IMR-90 (cell line): ENCODE results near the gene STPG1. TPM values are rescaled to one million over a fixed set of nuclear protein-coding genes. Genes with fewer than 3 reads are reported as not detected.
A peak's percentile ranks its signal among the peaks of the same experiment; 100 is the strongest.

Experiments used
- ATAC-seq: fragments of 200-7000 bp; cut with Tn5 transposase; 2 replicates; pipeline ENCODE4 v1.9.1; 2020; ENCODE audit warnings: low read depth, mild to moderate bottlenecking, moderate library complexity
- BruUV-seq: library from RNA; stranded (reverse); fragments of 400-500 nt; replicated peaks from 2 replicates; lab custom pipeline; 2021; lab: Mats Ljungman, UMichigan
- CTCF ChIA-PET: fragments of 300-600 bp; formaldehyde crosslinking; extraction: SDS; loops from one replicate; lab custom pipeline; 2021; ENCODE audit warnings: antibody characterized with exemption; lab: Yijun Ruan, JAX
- POLR2A ChIA-PET: fragments of 300-600 bp; sonication (Branson Sonifier 250); formaldehyde crosslinking; loops from one replicate; lab custom pipeline; 2022; ENCODE audit warnings: antibody characterized with exemption; ENCODE audit not compliant: unreplicated experiment; lab: Charles Lee
- DNase-seq: peaks from one replicate; pipeline ENCODE4 v3.0.0; 2013
- H2AFZ ChIP-seq: replicated peaks from 2 replicates; pipeline ENCODE3; 2013; ENCODE audit warnings: low read length, mild to moderate bottlenecking; ENCODE audit not compliant: poor library complexity
- H2AK5ac ChIP-seq: 2 replicates; pipeline ENCODE4 v1.6.1; 2013; ENCODE audit warnings: low read depth, low read length, inconsistent platforms
- H2AK9ac ChIP-seq: replicated peaks from 2 replicates; pipeline ENCODE3; 2013; ENCODE audit warnings: mild to moderate bottlenecking, low read depth, low read length, moderate library complexity; ENCODE audit not compliant: poor library complexity
- H2BK120ac ChIP-seq: 2 replicates; pipeline ENCODE4 v1.6.1; 2013; ENCODE audit warnings: low read depth, low read length, inconsistent platforms
- H2BK15ac ChIP-seq: 3 replicates; pipeline ENCODE4 v1.6.1; 2013; ENCODE audit warnings: low read depth, low read length, inconsistent platforms
- H2BK20ac ChIP-seq: 2 replicates; pipeline ENCODE4 v1.6.1; 2013; ENCODE audit warnings: low read depth, mild to moderate bottlenecking, inconsistent platforms, low read length, moderate library complexity
- H2BK5ac ChIP-seq: 2 replicates; pipeline ENCODE4 v1.6.1; 2013; ENCODE audit warnings: mild to moderate bottlenecking, low read depth, low read length, inconsistent platforms; ENCODE audit not compliant: poor library complexity, severe bottlenecking
- H3K14ac ChIP-seq: replicated peaks from 2 replicates; pipeline ENCODE4 v1.6.1; 2013; ENCODE audit warnings: low read depth, low read length, inconsistent platforms
- H3K18ac ChIP-seq: 2 replicates; pipeline ENCODE4 v1.6.1; 2013; ENCODE audit warnings: low read depth, low read length, control low read depth
- H3K23ac ChIP-seq: 2 replicates; pipeline ENCODE4 v1.6.1; 2013; ENCODE audit warnings: low read depth, low read length, inconsistent platforms
- H3K27ac ChIP-seq: 2 replicates; pipeline ENCODE4 v1.5.1; 2013; ENCODE audit warnings: mild to moderate bottlenecking, control low read depth, low read length; ENCODE audit not compliant: insufficient read depth
- H3K27me3 ChIP-seq: 2 replicates; pipeline ENCODE4 v1.6.1; 2013; ENCODE audit warnings: low read length; ENCODE audit not compliant: control insufficient read depth, insufficient read depth
- H3K36me3 ChIP-seq: 2 replicates; pipeline ENCODE4 v1.6.1; 2013; ENCODE audit warnings: low read length, mixed read lengths; ENCODE audit not compliant: control insufficient read depth, insufficient read depth
- H3K4ac ChIP-seq: 2 replicates; pipeline ENCODE4 v1.6.1; 2013; ENCODE audit warnings: low read depth, low read length, inconsistent platforms
- H3K4me1 ChIP-seq: 2 replicates; pipeline ENCODE4 v1.6.1; 2013; ENCODE audit warnings: low read length, mixed read lengths; ENCODE audit not compliant: control insufficient read depth, insufficient read depth
- H3K4me2 ChIP-seq: 2 replicates; pipeline ENCODE4 v1.6.1; 2013; ENCODE audit warnings: low read depth, mild to moderate bottlenecking, control low read depth, low read length, moderate library complexity
- H3K4me3 ChIP-seq: 2 replicates; pipeline ENCODE4 v1.5.1; 2013; ENCODE audit warnings: low read depth, mild to moderate bottlenecking, control low read depth, low read length, moderate library complexity; ENCODE audit not compliant: insufficient read depth
- H3K56ac ChIP-seq: 2 replicates; pipeline ENCODE4 v1.6.1; 2013; ENCODE audit warnings: low read length, inconsistent platforms; ENCODE audit not compliant: insufficient read depth; ENCODE audit errors: extremely low read depth
- H3K79me1 ChIP-seq, 2 experiments: 2 replicates each; pipeline ENCODE4 v1.6.1; 2013; ENCODE audit warnings: low read length in 2 of 2, inconsistent platforms in 1 of 2, low read depth in 1 of 2
- H3K9ac ChIP-seq: 2 replicates; pipeline ENCODE4 v1.6.1; 2013; ENCODE audit warnings: low read depth, low read length, control low read depth
- H3K9me1 ChIP-seq: 2 replicates; pipeline ENCODE4 v1.6.1; 2013; ENCODE audit warnings: low read length, inconsistent platforms; ENCODE audit not compliant: insufficient read depth
- H3K9me3 ChIP-seq: 2 replicates; pipeline ENCODE4 v1.6.1; 2013; ENCODE audit warnings: low read length; ENCODE audit not compliant: control insufficient read depth, insufficient read depth
- H4K20me1 ChIP-seq: 2 replicates; pipeline ENCODE4 v1.6.1; 2013; ENCODE audit warnings: low read length, inconsistent platforms; ENCODE audit not compliant: insufficient read depth
- H4K5ac ChIP-seq: 2 replicates; pipeline ENCODE4 v1.6.1; 2013; ENCODE audit warnings: mild to moderate bottlenecking, low read depth, low read length, control low read depth
- H4K8ac ChIP-seq, 2 experiments: 2 replicates each; pipeline ENCODE4 v1.6.1; 2013; ENCODE audit warnings: low read depth in 2 of 2, low read length in 2 of 2, control low read depth in 1 of 2, inconsistent platforms in 1 of 2
- H4K91ac ChIP-seq: 2 replicates; pipeline ENCODE4 v1.6.1; 2013; ENCODE audit warnings: low read depth, low read length, inconsistent platforms; ENCODE audit not compliant: insufficient read depth
- BHLHE40 ChIP-seq: fragments of 150-350 bp; IDR thresholded peaks from 2 replicates; pipeline ENCODE4 v1.6.1; 2016; ENCODE audit warnings: mild to moderate bottlenecking, low read depth, low read length
- CHD1 ChIP-seq: IDR thresholded peaks from 2 replicates; pipeline ENCODE4 v1.6.1; 2012; ENCODE audit warnings: low read depth, low read length, improper control_type of control experiment
- CTCF ChIP-seq: conservative IDR thresholded peaks from 2 replicates; pipeline ENCODE4 v1.5.1; 2012; ENCODE audit warnings: mild to moderate bottlenecking, low read depth, low read length, improper control_type of control experiment
- MAFK ChIP-seq: IDR thresholded peaks from 2 replicates; pipeline ENCODE4 v1.6.1; 2012; ENCODE audit warnings: low read depth, low read length, improper control_type of control experiment
- MXI1 ChIP-seq: IDR thresholded peaks from 2 replicates; pipeline ENCODE4 v1.6.1; 2012; ENCODE audit warnings: low read depth, mild to moderate bottlenecking, low read length, moderate library complexity, borderline replicate concordance
- POLR2A ChIP-seq: IDR thresholded peaks from 2 replicates; pipeline ENCODE4 v1.6.1; 2012; ENCODE audit warnings: mild to moderate bottlenecking, low read depth, low read length
- RAD21 ChIP-seq: IDR thresholded peaks from 2 replicates; pipeline ENCODE4 v1.6.1; 2012; ENCODE audit warnings: low read length, improper control_type of control experiment
- RCOR1 ChIP-seq: IDR thresholded peaks from 2 replicates; pipeline ENCODE4 v1.6.1; 2012; ENCODE audit warnings: mild to moderate bottlenecking, low read length, improper control_type of control experiment; ENCODE audit not compliant: insufficient replicate concordance
- WGBS, 2 experiments: methylation state at CpG; one replicate each; pipeline versions ENCODE4 v1.1.5 to v1.1.7; 2013; ENCODE audit warnings: missing lambda C conversion rate in 2 of 2; ENCODE audit not compliant: insufficient read length in 1 of 2; ENCODE audit errors: extremely low coverage in 2 of 2; 5-methylcytosine and 5-hydroxymethylcytosine counted together
- dilution Hi-C: fragments of 300-500 bp; cut with HindIII; formaldehyde crosslinking; loops from one replicate; pipeline ENCODE4 v1.14.3; 2018; ENCODE audit warnings: low sequenced_read_pairs; ENCODE audit not compliant: unreplicated experiment
- in situ Hi-C: fragments of 300-500 bp; cut with MboI; formaldehyde crosslinking; loops from 3 replicates; pipeline ENCODE4 v1.14.3; 2019; ENCODE audit warnings: low sequenced_read_pairs, inconsistent platforms, mixed read lengths
- intact Hi-C: fragments of 100-400 bp; cut with micrococcal nuclease; formaldehyde crosslinking; loops from 2 replicates; pipeline ENCODE4 v1.10.0; 2022
- polyA plus RNA-seq, 3 experiments: library from polyadenylated mRNA; depleted of rRNA; stranded (reverse); fragments of >200 nt; gene quantifications; 2 replicates each; pipeline ENCODE4 v1.2.3, GENCODE V29; 2012; ENCODE audit warnings: low replicate concordance in 1 of 3
- total RNA-seq: library from RNA; depleted of rRNA; stranded (reverse); fragments of >200 nt; gene quantifications from 2 replicates; pipeline ENCODE4 v1.2.3, GENCODE V29; 2012

The STPG1 gene
- total and polyA plus RNA-seq, 2 of the 4 experiments (the other 2 are of a cell fraction): 3.0 to 6.5 TPM

GRCh38 chr1:24415334-24415909, 1.8 kb upstream of the STPG1 start, which contains the start of gene NIPAL3:
Gene NIPAL3 (plus strand): TSS chr1:24415802. CDS start chr1:24419548, 3,746 bp downstream.
- dilution Hi-C loops: no loop called here

More at GRCh38 chr1:24415334-24415909, 1.8 kb upstream of the STPG1 start, which contains the start of gene NIPAL3:
- Histone ChIP-seq H4K8ac (peak within 1 kb of the TSS; percentile 80 to 87), H2AK9ac (peak within 1 kb of the TSS; percentile 88), H3K36me3 (peaks cover 3% of the 10 kb centered on the region; the same call in 1 of the 2 replicates), H3K27me3 (no peaks in the 10 kb centered on the region), H4K5ac (peak within 1 kb of the TSS; percentile 73), H4K91ac (peak within 1 kb of the TSS; percentile 94), H3K14ac (peak within 1 kb of the TSS; percentile 78), H2BK20ac (peak within 1 kb of the TSS; percentile 93), H4K20me1 (no peaks in the 10 kb centered on the region), H3K4me1 (peaks cover 18% of the 10 kb centered on the region), H3K9me3 (no peaks in the 10 kb centered on the region), H3K4me2 (peak within 1 kb of the TSS; percentile 89), H3K9ac (peak within 1 kb of the TSS; percentile 67), H3K4me3 (peak within 1 kb of the TSS; percentile 69), H3K27ac (peak within 1 kb of the TSS; percentile 72), H3K23ac (peak within 1 kb of the TSS; percentile 97), H2AFZ (peak within 1 kb of the TSS; percentile 85), H2AK5ac (peak within 1 kb of the TSS; percentile 81), H2BK120ac (peak within 1 kb of the TSS; percentile 93), H3K79me1 (peaks cover 31 to 65% of the 10 kb centered on the region in 2 experiments), H3K18ac (peak within 1 kb of the TSS; percentile 74), H3K4ac (peak within 1 kb of the TSS; percentile 94), H2BK5ac (peak within 1 kb of the TSS; percentile 87), H3K9me1 (peaks cover 16% of the 10 kb centered on the region), H3K56ac (peak within 1 kb of the TSS; percentile 87), H2BK15ac (peak within 1 kb of the TSS; percentile 77)
- BruUV-seq: no TSS peak
- TF ChIP-seq RCOR1: no peak
- TF ChIP-seq RAD21: peak; percentile 43
- no peak for TF ChIP-seq MXI1
- TF ChIP-seq POLR2A: no peak; the same call in 1 of the 2 replicates
- no peak for TF ChIP-seq CHD1
- no peak for TF ChIP-seq MAFK
- peak; percentile 71 for TF ChIP-seq CTCF
- no peak for TF ChIP-seq BHLHE40
- ChIA-PET CTCF (interaction anchor here (0.8 to 1.7 kb wide), 7 partner anchors 15 to 214 kb away, joined by 3 to 5 read pairs (median 4); no protein-coding TSS in a partner anchor), POLR2A (no interaction called here)
- in situ Hi-C loops (no loop called here), intact Hi-C loops (loop anchor here (10.0 kb wide), 1 partner anchor 329 kb away; the partner anchor contains the start of gene CLIC4)
- DNase-seq (peak; percentile 99), ATAC-seq (peak; percentile 67)
- WGBS, 2 experiments: 7% methylated on average over 11 of the region's 28 CpGs; no CpG with 5 or more reads in 1 of the 2 experiments
